HG03045 (cell line): ENCODE measurements around the gene KIF16B.

Experiments used
- ATAC-seq: cut with Tn5 transposase; IDR thresholded peaks from one replicate; pipeline ENCODE4 v1.9.1; 2021; ENCODE audit warnings: mild to moderate bottlenecking, moderate library complexity; ENCODE audit not compliant: unreplicated experiment

The KIF16B gene

DNA sequence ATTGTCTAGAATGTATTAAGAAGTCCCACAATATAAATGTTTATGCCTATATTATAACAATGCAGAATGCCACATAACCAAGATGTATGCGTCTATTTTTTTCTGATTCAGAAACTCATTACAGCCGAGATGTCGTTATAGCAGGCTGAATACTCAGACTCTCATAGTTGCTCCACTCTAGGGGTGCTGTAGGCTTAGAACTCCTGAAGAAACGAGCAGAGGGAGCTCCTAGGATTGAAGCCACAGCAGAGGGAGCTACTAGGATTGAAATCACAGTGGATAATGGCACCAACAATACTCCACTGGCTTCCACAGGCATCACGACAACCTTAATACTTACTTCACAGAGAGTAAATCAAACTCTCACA is 208.9 kb downstream of the KIF16B start:
- ATAC-seq = no peak

DNA sequence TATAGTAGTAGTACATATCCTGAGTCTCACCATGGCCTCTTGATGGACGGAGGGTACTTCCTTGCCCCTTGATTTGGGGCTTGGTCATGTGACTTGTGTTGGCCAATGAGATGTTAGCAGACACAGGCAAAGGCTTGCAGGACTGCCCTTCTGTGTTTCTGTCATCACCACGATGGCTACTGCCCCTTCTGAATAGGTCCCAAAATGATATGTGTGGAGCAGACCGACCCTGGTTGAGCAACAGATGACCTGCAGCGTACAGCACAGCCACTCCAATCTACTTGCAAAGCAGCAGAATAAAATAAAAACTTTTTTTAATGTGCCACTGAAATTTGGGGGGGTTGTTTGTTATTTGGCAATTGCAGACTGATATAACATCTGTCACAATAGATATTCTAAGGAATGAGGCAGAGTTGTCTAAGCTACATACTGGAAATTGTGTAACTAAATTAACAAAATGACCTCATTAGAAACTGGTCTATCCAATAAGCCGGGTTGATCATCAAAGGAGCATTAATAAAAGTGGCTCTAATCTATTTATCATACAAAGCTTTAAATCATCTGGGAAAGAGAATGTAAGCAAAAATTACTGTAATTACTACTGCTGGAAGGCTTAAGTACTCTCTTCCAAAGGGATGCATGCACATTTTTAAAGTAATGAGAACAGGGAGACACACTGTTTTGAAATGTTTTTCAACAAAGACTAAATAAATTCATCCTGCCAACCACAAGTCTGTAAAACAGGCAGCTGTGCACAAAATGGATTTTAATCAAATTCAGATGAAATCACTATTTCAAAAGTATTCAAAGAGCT is 209.5 kb downstream of the KIF16B start:
- no peak for ATAC-seq

DNA sequence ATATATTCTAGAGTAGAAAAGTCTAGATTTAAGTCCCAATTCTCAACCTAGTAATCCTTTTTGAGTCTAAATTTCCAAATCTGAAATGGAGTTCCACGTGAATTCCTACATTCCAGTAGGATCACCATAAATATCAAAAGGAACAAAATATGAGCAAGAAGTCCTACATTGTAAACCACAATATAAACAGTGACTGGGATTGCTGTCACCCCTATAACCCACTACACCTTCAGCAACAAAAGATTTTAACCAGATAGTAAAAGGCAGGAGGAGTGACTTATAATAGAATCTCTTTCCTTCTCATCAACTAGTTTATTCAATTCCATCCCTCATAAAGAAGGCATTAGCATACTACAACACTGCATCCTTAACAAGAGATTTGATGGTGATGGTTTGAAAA is 210.6 kb downstream of the KIF16B start:
- no peak for ATAC-seq

DNA sequence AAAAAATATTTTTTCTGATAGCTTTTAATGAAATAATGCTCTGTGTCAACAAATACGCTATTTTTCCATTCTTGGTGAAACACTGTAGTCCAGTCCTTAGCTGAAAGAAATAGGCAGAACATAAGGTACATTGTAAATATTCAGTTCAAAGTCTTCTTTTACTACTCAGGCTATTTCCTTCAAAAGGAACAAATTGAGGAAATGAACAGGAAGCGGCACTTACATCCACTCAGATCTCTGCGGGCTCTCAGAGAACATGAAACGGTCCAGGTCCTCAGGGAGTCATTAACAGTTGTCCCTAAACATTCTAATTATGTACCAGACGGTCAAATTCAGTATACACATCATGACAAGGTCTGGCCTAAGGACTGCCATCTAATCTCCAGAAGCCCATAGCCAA is 212.6 kb downstream of the KIF16B start:
- no peak for ATAC-seq

DNA sequence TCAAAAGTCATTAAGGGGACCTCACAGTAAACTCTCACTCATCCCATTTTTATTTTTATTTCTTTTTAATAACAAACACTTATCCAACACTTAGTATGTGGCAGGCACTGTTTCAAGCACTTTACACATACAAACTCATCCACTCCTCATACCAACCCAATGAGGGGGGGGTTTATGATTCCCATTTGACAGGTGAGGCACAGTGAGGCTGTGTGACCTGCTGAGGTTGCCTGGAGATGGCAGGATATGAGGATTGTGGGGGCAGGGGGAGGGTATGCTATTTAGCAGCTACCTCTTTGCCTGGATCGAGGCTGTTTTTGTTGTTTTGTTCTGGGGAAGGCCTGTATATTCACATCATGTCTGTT is 219.8 kb downstream of the KIF16B start:
- no peak for ATAC-seq

DNA sequence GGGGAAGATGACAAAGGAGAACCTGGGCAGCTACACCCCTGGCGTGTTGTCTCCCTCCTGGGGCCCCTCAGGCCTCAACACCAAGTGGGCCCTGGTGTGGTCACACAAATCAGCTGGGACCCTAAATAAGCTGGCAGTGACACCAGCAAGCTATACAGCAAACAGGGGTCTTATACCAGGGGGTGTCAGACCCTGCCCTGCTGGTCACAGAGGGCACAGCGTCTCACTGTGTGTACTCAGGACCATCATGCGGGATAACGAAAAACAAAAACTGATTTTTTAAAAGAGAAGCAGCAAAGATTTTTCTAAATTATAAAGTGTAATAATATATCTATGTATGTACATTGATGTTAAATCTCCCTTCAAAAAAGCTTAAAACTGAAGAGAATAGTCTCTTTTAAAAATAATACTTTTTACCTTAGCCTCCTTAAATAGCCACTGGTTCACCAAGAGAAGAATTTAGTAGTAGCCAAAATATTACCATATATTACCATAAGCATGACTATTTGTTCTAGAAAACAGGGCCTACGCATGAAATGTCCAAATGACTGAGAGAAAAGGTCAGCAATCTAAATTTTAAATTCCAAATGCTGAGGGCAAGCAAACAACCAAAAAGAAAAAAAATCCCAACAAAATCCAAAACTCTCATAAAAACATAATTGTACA is 220.4 kb downstream of the KIF16B start:
- ATAC-seq = no peak

DNA sequence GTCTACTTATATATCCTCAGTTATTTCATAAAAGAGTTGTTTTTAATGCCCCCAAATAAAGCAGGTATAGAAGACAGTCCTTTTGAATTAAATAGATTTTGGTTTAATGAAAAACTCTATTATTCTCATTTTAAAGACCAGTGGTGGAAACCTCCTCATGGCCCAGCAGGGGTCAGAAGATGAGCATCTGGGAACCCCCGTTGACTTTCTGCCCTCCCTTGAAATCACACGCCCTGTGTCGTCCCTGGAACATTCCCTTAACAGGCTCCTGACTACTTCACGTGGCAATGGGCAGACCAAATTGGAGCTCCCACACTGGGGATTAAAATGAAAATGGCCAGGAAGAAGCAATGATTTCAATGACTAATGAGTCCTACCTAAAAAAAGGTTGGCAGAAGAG is 220.9 kb downstream of the KIF16B start:
- no peak for ATAC-seq

DNA sequence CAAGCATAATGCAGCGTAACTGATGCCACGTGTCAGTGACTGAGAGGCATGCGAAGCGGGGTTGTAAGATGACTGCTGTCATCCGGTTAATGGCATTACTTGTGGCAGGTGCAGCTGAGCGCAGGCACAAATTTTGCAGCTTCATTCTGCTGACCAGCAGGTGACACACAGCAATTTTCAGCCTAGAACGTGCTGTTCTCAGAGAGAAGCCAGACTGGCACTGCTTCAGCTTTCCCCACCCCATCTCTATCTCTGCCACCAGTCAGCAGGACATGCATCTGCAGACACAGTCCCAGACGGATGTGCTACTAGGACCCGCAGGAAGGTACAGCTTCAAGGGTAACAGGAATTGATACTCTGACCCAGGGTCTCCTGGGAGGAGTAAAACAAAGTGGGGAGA is 221.8 kb downstream of the KIF16B start:
- no peak for ATAC-seq

DNA sequence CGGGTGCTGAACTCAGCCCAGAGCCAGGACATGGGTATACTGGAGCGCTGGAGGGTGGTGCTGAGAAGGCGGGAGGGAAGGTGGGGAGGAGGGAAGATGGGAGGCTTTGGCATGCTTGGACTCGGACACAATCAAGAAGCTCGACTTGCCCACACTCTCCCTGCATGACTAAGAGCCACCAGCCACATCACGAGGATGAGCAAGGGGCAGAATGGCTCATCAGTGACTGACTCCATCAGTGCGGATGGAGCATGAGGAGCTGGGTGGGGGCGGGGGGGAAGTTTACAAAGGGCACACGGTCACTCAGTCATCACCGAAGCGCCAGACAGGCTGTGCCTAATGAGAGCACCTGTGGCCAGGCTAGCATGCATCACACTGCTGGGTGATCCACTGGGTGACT is 222.8 kb downstream of the KIF16B start:
- ATAC-seq = no peak

DNA sequence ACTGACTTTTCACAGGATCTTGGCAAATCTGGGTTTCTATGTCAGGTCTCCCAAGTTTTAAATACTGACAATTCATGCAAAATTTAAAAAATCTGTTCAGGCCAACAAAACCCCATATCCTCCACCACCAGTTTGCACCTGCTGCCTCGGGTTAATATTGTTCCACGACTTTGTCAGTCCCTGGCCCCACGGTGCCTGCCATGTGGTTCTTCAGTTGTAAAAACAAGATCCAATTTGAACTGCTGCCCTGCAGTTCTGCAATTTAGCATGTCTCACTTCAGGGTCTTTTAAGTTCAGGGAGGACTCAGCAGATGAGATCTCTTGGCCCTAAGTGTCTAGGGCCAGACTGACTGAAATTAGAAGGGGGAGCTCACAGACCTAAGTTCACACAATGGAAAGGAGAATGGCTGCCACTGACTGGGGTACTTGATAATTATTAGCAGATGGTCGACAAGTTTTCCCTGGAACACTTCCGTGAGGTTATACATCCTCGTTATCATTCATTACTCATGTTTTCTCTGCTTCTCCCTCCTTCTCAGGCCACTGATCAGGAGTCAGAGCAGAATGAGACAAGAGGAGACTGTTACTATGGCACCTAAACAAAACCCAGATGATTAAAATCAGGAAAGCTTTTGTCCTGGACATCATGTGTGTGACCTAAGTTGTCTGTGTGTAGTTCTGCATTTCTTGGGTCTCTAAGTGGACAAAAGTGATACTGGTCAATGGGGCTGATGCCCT is 223.6 kb downstream of the KIF16B start:
- ATAC-seq = no peak

DNA sequence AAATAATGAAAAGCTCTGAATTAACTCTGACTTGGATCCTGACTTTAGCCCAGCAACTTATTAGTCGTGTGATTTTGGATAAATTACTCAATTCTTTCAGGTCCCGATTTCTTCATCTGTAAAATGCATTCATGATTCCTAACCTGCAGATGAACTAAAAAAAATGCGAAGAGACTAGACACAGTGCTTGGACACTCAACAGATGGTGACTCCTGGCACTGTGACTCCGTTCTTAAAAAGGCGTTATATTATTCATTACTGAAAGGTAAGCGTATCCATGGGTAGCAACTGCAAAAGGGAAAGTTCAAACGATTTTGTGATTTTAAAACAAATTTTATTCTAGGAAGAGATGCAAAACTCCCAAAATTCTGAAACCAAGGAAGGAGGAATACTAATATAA is 226.3 kb downstream of the KIF16B start:
- ATAC-seq = no peak

DNA sequence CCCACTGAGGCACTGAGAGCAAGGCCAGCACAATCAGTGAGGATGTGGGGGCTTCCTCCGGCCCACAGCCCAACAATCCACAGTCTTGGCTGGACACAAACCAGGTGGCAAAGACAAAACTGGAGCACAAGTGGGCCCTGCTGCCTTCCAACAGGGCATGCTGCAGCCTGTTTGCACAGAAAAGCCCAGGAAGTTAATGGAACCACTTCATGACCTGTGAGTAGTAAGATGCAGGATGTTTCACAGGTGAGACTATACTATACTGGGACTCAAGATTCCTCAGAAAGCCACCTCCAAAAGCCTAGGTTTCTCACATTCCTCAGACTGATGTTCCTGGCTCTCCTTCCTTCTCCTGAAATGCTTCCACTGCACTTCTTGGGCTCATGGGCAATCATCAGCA is 235.5 kb downstream of the KIF16B start:
- no peak for ATAC-seq

DNA sequence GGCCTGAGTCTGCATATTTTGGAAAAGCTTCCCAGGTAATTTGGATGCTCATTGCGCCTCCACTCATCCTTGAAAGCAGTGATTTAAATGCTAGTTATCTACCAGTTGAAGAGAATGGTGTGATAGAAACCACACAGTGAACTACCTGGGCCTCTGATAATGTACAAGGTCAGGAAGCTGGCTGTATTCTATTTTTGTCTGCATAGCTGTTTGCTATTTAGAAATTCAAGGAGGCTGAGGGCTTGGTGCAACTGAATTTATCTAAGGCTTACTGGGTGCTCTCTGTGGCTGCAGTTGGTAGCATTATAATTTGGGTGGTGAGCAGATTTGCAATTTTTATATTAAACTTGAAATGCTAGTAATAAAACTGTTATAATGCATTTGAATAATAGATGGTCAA is 245.6 kb downstream of the KIF16B start:
- no peak for ATAC-seq

DNA sequence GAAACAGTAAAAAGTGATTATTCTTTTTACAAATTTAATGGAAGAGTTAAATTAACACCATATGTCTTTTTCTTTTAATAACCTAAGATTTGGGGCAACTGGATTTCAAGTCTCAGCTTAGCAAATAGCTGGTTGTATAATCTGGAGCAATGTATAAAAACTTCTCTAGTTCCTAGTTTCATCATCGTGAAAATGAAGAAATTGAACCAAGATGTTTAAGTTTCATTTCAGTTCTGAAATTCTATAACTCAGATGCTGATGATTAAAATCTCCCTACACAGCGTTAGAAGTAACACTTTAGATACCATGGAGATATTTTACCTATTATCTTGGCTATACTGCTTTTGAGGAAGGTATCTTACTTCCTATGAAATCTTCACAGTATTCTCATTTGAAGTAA is 252.0 kb downstream of the KIF16B start:
- no peak for ATAC-seq

DNA sequence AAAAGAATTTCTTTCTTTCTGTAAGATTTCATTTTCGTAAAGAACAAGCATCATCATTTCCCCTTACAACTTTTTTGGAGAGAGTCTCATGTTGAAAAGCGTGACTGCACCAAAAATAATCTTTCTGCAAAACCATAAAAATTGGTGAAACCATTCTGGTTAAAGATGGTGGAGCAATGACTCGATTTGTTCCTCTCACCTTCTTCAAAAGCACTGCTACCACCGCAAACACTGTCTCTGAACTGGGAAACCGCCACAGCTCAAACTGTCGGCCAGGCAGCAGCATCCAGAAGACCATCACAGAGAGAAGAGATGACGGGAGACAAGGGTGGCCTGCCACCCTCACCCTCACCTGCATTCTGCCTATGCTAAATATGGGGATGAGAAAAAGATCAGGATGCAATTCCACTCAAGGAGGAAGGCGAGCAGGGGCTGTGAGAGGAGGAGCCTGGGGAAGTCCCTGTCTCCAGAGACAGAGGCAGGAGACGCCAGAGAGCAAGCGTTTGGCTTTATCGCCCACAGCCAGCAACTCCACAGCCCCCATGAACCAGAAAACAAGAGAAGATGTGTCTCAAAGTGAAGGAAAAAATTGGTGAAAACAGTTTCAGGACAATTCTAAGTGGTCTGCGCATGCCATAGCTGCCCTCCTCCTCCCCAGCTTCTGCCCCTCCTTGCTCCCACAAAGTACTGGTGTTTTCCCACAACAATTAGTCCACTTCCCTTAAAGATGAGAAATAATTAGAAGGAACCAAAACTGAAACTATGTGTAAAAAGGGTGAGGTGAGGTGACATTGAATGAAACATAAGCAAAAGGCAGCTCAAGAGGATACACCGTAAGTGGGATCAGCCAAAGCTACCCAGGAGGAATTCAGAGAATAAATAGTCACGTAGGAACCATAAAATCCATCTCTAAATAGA is 255.5 kb downstream of the KIF16B start:
- no peak for ATAC-seq

DNA sequence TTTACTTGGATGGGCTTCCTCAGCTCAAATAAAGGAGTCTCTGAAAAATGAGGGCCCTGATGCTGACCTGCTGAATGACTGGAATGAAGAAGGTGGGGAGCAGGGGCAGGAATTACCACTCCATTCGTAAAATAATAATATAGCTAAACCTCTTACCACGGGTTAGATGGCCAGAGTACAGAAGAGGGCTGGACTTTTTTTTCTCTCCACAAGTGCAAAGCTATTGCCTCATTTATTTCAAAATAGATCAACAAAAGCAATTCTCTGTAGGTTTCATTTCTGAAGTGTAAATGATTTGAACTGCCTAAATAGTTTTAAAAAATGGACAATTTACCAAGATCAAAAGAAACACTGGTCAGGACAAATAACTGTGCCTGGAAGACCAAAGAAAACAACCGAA is 256.7 kb downstream of the KIF16B start:
- ATAC-seq = no peak

DNA sequence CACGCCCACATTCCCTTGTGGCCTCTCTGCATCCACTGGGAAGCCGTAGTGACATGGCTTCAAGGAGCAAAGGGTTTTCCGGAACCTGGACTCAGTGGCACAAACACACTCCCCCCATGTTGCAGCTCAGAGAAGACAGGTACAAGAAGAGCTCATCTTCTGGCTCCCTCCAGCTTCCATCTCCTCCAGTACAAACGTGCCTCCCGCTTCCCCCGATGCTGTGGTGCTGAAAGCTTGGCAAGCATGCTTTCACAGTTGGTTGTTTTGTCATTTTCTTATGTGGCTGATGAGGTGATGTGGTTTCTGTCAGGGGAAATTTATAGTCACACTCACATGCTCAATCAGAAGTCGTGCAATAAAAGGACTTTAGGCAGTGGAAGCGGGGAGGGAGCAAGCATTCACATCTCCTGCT is 258.5 kb downstream of the KIF16B start:
- no peak for ATAC-seq

DNA sequence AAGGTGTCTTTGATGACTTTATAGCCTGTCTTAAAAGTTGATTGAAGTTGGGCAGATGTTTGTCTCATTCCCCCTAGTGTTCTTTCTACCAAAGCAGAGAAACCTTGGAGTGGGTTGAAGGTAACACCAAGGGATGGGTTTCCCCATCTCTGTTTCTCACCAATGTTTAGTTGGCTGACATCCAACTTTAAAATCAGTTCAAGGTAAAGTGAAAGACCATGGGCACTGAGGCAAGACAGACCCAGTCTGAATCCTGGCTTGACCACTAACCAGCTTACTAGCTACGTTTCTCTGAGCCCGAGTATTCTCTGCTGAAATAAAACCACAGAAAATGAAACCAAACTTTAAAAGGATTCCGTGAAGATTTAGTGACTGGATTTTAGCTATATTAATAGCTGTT is 258.9 kb downstream of the KIF16B start:
- ATAC-seq = no peak

DNA sequence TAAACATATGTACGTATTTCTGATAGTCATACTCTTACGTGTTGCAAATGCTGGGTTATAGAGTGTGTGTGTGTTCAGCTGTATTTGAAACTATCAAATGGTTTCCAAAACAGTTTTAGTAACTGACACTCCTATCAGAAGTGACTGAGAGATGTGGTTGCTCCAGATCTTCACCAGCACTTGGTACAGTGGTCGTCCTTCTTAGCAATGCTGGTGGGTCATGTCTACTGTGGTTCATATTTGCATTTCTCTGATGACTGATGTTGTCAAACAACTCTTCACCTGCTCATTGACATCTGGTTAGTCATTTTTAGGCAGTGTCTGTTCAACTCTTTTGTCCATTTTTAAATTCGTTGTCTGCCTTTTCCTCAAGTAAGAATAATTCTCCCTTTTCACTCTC is 259.3 kb downstream of the KIF16B start:
- no peak for ATAC-seq

DNA sequence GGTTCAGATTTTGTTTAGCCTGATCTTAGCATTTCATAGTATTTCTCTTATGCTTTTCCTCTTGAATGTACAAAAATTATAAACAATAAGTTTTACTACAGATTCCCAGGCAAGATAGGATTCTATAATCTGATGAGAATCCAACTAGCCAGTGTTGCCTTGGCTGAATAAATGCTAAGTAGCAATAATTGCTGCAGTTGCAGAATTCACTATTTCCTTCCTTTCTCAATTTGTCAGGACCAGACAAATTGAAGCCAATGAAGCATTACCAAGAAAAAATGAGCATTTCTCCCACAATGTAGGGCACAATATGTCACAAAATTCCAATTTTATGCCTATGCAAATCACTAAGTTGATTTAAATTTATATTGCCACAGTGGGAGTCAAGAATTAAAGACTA is 260.2 kb downstream of the KIF16B start:
- no peak for ATAC-seq

DNA sequence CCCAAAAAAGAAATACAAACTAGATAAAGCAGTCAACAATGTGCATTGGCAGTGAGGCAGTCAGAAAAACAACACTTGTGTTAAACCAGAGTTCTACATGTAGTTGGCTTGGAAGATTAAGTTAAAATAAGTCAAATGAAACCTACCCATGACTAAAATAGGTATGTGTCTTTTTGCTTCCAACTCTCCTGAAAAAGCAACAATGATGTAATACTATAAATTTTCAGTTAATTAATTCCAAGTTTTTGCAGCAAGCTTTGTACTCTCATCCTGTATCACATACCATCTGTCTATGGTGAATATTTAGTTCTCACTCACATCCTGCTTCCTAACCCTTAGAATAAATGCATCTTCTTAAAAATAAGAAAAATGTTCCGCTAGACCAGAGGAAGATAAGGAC is 261.5 kb downstream of the KIF16B start:
- ATAC-seq = no peak
